ENCODE results near the gene SIN3B.

DNA sequence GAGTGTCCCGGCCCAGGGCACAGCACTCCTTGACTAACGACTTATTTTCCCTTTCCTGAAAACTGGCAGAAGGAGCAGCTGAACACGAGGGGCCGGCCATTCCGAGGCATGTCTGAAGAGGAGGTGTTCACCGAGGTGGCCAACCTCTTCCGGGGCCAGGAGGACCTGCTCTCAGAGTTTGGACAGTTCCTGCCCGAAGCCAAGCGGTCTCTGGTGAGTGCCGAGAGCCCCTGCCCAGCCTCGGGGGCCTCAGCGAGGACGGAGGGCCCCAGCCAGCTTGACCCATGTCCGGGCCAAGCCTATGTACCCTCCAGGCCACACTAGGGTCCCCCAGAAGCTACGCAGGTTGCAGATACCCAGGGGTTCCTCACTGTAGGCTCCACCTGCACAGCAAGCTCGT is 17.7 kb downstream of the SIN3B start:
- TF ChIP-seq, protein P1, sequence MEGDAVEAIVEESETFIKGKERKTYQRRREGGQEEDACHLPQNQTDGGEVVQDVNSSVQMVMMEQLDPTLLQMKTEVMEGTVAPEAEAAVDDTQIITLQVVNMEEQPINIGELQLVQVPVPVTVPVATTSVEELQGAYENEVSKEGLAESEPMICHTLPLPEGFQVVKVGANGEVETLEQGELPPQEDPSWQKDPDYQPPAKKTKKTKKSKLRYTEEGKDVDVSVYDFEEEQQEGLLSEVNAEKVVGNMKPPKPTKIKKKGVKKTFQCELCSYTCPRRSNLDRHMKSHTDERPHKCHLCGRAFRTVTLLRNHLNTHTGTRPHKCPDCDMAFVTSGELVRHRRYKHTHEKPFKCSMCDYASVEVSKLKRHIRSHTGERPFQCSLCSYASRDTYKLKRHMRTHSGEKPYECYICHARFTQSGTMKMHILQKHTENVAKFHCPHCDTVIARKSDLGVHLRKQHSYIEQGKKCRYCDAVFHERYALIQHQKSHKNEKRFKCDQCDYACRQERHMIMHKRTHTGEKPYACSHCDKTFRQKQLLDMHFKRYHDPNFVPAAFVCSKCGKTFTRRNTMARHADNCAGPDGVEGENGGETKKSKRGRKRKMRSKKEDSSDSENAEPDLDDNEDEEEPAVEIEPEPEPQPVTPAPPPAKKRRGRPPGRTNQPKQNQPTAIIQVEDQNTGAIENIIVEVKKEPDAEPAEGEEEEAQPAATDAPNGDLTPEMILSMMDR (IDR thresholded peaks at IDR 0.05; ENCODE audit: low read length) = no peak
- TF ChIP-seq EZH2 (optimal IDR thresholded peaks at IDR 0.05; ENCODE audit: low read depth, low read length) (no peak), EZH2phosphoT487 (IDR thresholded peaks at IDR 0.05; ENCODE audit: low read length) (no peak)
